ENCODE measurements around the gene MEX3A. TPM values are rescaled to one million over a fixed set of nuclear protein-coding genes. Genes with fewer than 3 reads are reported as not detected.
A peak's percentile ranks its signal among the peaks of the same experiment; 100 is the strongest.
"Not testable (repeated sequence)": the region's sequence is repeated elsewhere in the genome, so short reads cannot be mapped to it uniquely, and the experiment has no call there.

The MEX3A gene
- polyA plus RNA-seq, 2 donors: 0.36 to 0.59 TPM

- H3K36me3 ChIP-seq (ENCODE audit: control insufficient read depth in 2 of 2, insufficient read depth in 2 of 2, low read length in 1 of 2): peaks cover 2 to 21% of the 10 kb centered on the region in 2 donors
- peak overlapping the region; percentile 82 to 83 for H3K4me3 ChIP-seq (ENCODE audit: low read depth in 1 of 2, low read length in 2 of 2)
- H3K27me3 ChIP-seq (ENCODE audit: control insufficient read depth in 1 of 2, insufficient read depth in 2 of 2, low read length in 2 of 2): no peaks in the 10 kb centered on the region
- peak overlapping the region; percentile 74 to 84 for H3K27ac ChIP-seq (ENCODE audit: low read depth in 2 of 2, low read length in 1 of 2)
- H3K9me3 ChIP-seq (ENCODE audit: control insufficient read depth in 2 of 2, insufficient read depth in 1 of 2, low read depth in 1 of 2, low read length in 1 of 2): no peaks in the 10 kb centered on the region
- H3K4me1 ChIP-seq (ENCODE audit: control insufficient read depth in 2 of 2, insufficient read depth in 2 of 2, low read length in 1 of 2): peaks cover 0 to 3% of the 10 kb centered on the region in 2 donors
- 1 to 2% methylated on average over 36 to 62 of the region's 63 CpGs for WGBS, 2 donors
Measured at GRCh38 chr1:156052862-156053767, 29.1 kb downstream of the MEX3A start.

- peaks cover 2 to 19% of the 10 kb centered on the region in 2 donors for H3K36me3 ChIP-seq (ENCODE audit: control insufficient read depth in 2 of 2, insufficient read depth in 2 of 2, low read length in 1 of 2)
Measured at GRCh38 chr1:156051011-156051725, 31.1 kb downstream of the MEX3A start.

DNA sequence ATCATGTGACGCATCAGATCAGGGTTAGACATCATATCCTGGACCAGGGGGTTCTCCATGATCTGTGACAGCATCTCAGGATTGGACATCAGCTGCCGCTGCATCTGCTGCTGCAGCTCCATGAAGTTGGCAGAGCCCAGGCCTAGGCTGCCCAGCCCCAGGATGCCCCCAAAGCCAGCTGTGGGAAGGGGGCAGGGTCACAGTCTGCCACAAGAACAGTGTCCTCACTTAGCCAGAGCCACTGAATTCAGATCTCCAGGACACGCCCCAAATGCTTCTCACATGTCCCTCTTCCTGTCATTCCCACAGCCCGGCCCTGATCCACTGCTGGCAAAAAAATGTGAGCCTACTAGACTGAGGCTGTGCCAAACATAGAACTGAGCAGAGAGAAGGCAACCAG lies 31.9 kb downstream of the MEX3A start:
- peaks cover 2 to 19% of the 10 kb centered on the region in 2 donors for H3K36me3 ChIP-seq (ENCODE audit: control insufficient read depth in 2 of 2, insufficient read depth in 2 of 2, low read length in 1 of 2)
- WGBS, 2 donors: 81 to 84% methylated on average over 4 of the region's 4 CpGs
- H3K27me3 ChIP-seq (ENCODE audit: control insufficient read depth in 1 of 2, insufficient read depth in 2 of 2, low read length in 2 of 2): no peaks in the 10 kb centered on the region
- H3K4me1 ChIP-seq (ENCODE audit: control insufficient read depth in 2 of 2, insufficient read depth in 2 of 2, low read length in 1 of 2): peaks cover 0 to 2% of the 10 kb centered on the region in 2 donors
- H3K9me3 ChIP-seq (ENCODE audit: control insufficient read depth in 2 of 2, insufficient read depth in 1 of 2, low read depth in 1 of 2, low read length in 1 of 2): no peaks in the 10 kb centered on the region
- no peak overlapping the region for H3K4me3 ChIP-seq (ENCODE audit: low read depth in 1 of 2, low read length in 2 of 2)
- no peak overlapping the region for H3K27ac ChIP-seq (ENCODE audit: low read depth in 2 of 2, low read length in 1 of 2)

More at GRCh38 chr1:156051011-156051725, 31.1 kb downstream of the MEX3A start:
- H3K4me3 ChIP-seq (ENCODE audit: low read depth in 1 of 2, low read length in 2 of 2): no peak overlapping the region
- H3K27me3 ChIP-seq (ENCODE audit: control insufficient read depth in 1 of 2, insufficient read depth in 2 of 2, low read length in 2 of 2): no peaks in the 10 kb centered on the region
- no peaks in the 10 kb centered on the region for H3K9me3 ChIP-seq (ENCODE audit: control insufficient read depth in 2 of 2, insufficient read depth in 1 of 2, low read depth in 1 of 2, low read length in 1 of 2)
- WGBS, 2 donors: 90 to 91% methylated on average over 6 to 7 of the region's 7 CpGs
- peaks cover 0 to 3% of the 10 kb centered on the region in 2 donors for H3K4me1 ChIP-seq (ENCODE audit: control insufficient read depth in 2 of 2, insufficient read depth in 2 of 2, low read length in 1 of 2)
- H3K27ac ChIP-seq (ENCODE audit: low read depth in 2 of 2, low read length in 1 of 2): no peak overlapping the region

DNA sequence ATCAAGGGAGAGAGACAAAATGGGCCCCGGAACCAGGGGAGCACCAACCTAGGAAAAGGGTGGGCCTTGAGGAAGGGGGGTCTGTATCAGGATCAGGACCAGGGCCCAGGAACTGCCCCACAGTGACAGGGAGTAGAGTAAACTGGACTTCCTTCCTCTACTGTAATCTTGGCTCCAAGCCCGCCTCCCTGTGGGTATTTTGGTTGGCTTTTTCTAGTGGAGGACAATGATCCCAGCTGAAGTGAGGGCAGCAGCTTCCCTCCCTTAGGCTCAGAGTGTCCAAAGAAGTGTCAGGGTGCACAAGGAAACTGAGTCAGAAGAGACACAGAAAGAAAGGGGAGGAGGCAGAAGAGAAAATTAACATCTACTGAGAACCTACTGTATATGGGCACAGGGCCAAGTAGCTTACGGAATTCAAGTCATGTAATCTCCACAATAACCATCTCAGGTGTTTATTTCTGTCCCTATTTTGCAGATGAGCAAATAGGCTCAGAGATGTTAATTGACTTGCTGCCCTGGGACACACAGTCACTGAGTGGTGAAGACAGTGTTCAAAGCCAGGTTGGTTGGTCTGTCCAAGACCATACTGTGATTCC lies 33.5 kb downstream of the MEX3A start:
- WGBS, 2 donors: 87% methylated on average over 3 of the region's 3 CpGs
- Histone ChIP-seq H3K36me3 (ENCODE audit: control insufficient read depth in 2 of 2, insufficient read depth in 2 of 2, low read length in 1 of 2) (peaks cover 2 to 22% of the 10 kb centered on the region in 2 donors), H3K27me3 (ENCODE audit: control insufficient read depth in 1 of 2, insufficient read depth in 2 of 2, low read length in 2 of 2) (no peaks in the 10 kb centered on the region)

DNA sequence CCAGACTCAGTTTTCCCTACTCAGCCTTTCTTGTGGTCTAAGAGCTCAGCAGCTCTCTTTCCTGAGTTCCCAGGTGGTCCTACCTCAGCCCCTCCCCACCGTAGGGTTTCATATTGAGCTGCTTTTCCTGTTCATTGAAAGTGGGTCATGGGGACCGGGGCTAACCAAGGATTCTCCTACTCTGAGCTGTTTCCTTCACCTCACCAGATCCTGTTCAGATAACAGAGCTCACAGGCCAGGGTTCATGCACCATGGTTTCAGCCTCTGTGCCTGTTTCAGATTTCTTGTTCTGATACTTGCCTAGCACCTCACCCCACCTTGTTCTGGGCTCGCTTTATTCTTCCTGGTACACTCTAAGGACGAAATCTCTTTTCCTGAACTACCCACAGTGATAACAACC lies 37.2 kb downstream of the MEX3A start:
- Histone ChIP-seq H3K4me1 (ENCODE audit: control insufficient read depth in 2 of 2, insufficient read depth in 2 of 2, low read length in 1 of 2) (no peaks in the 10 kb centered on the region), H3K4me3 (ENCODE audit: low read depth in 1 of 2, low read length in 2 of 2) (no peak overlapping the region), H3K27ac (ENCODE audit: low read depth in 2 of 2, low read length in 1 of 2) (no peak overlapping the region), H3K27me3 (ENCODE audit: control insufficient read depth in 1 of 2, insufficient read depth in 2 of 2, low read length in 2 of 2) (no peaks in the 10 kb centered on the region), H3K9me3 (ENCODE audit: control insufficient read depth in 2 of 2, insufficient read depth in 1 of 2, low read depth in 1 of 2, low read length in 1 of 2) (no peaks in the 10 kb centered on the region), H3K36me3 (ENCODE audit: control insufficient read depth in 2 of 2, insufficient read depth in 2 of 2, low read length in 1 of 2) (peaks cover 11 to 32% of the 10 kb centered on the region in 2 donors)
- 87% methylated on average over 4 of the region's 4 CpGs for WGBS, 2 donors

More for the DNA sequence above, 33.5 kb downstream of the MEX3A start:
- H3K9me3 ChIP-seq (ENCODE audit: control insufficient read depth in 2 of 2, insufficient read depth in 1 of 2, low read depth in 1 of 2, low read length in 1 of 2): no peaks in the 10 kb centered on the region
- H3K4me3 ChIP-seq (ENCODE audit: low read depth in 1 of 2, low read length in 2 of 2): no peak overlapping the region
- H3K4me1 ChIP-seq (ENCODE audit: control insufficient read depth in 2 of 2, insufficient read depth in 2 of 2, low read length in 1 of 2): no peaks in the 10 kb centered on the region
- H3K27ac ChIP-seq (ENCODE audit: low read depth in 2 of 2, low read length in 1 of 2): no peak overlapping the region

- no peaks in the 10 kb centered on the region for H3K4me1 ChIP-seq (ENCODE audit: control insufficient read depth in 2 of 2, insufficient read depth in 2 of 2, low read length in 1 of 2)
- 90 to 93% methylated on average over 3 of the region's 3 CpGs for WGBS, 2 donors
Measured at GRCh38 chr1:156042828-156043227, 39.4 kb downstream of the MEX3A start.

DNA sequence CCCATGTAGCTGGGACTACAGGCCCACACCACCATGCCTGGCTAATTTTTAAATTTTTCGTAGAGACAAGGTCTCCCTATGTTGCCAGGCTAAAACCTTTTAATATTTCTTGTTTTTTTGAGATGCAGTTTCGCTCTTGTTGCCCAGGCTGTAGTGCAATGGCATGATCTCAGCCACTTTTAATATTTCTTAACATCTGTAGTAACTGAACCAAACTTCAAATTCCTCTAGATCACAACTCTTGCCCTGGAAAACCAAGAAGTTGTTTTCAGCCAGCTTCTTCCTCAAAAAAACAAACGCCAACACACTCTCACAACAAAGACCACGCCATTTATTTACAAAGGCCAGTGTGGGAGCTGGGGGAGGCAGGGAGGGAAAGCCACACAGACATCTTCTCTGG lies 47.3 kb downstream of the MEX3A start:
- H3K27ac ChIP-seq (ENCODE audit: low read depth in 2 of 2, low read length in 1 of 2); H3K9me3 ChIP-seq (ENCODE audit: control insufficient read depth in 2 of 2, insufficient read depth in 1 of 2, low read depth in 1 of 2, low read length in 1 of 2); H3K27me3 ChIP-seq (ENCODE audit: control insufficient read depth in 1 of 2, insufficient read depth in 2 of 2, low read length in 2 of 2); H3K4me3 ChIP-seq (ENCODE audit: low read depth in 1 of 2, low read length in 2 of 2); H3K36me3 ChIP-seq (ENCODE audit: control insufficient read depth in 2 of 2, insufficient read depth in 2 of 2, low read length in 1 of 2); H3K4me1 ChIP-seq (ENCODE audit: control insufficient read depth in 2 of 2, insufficient read depth in 2 of 2, low read length in 1 of 2): not testable (repeated sequence)
- WGBS, 2 donors: 89 to 91% methylated on average over 4 of the region's 4 CpGs

More at GRCh38 chr1:156042828-156043227, 39.4 kb downstream of the MEX3A start:
- Histone ChIP-seq H3K27me3 (ENCODE audit: control insufficient read depth in 1 of 2, insufficient read depth in 2 of 2, low read length in 2 of 2) (no peaks in the 10 kb centered on the region), H3K27ac (ENCODE audit: low read depth in 2 of 2, low read length in 1 of 2) (no peak overlapping the region), H3K36me3 (ENCODE audit: control insufficient read depth in 2 of 2, insufficient read depth in 2 of 2, low read length in 1 of 2) (peaks cover 12 to 20% of the 10 kb centered on the region in 2 donors), H3K4me3 (ENCODE audit: low read depth in 1 of 2, low read length in 2 of 2) (no peak overlapping the region), H3K9me3 (ENCODE audit: control insufficient read depth in 2 of 2, insufficient read depth in 1 of 2, low read depth in 1 of 2, low read length in 1 of 2) (no peaks in the 10 kb centered on the region)

DNA sequence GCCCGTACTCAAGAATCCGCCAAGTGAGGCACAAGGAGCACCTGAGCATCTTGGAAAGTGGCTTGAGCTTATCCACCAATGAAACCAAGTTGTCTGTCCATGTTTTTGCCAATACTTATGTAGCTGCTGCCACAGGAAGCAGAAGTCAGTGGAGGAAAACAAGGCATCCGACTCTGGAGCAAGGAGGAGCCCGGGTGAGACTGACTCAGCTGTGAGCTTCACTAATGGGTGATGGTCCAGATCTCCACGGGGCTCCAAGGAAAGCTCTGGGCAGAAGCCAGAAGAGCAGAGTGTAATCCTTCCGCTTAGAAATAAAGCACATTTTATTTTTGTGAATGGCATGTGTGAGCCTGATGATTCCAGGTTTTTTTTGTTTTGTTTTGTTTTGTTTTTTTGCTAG lies 49.3 kb downstream of the MEX3A start:
- Histone ChIP-seq H3K9me3 (ENCODE audit: control insufficient read depth in 2 of 2, insufficient read depth in 1 of 2, low read depth in 1 of 2, low read length in 1 of 2) (no peaks in the 10 kb centered on the region), H3K27me3 (ENCODE audit: control insufficient read depth in 1 of 2, insufficient read depth in 2 of 2, low read length in 2 of 2) (no peaks in the 10 kb centered on the region), H3K4me3 (ENCODE audit: low read depth in 1 of 2, low read length in 2 of 2) (no peak overlapping the region), H3K36me3 (ENCODE audit: control insufficient read depth in 2 of 2, insufficient read depth in 2 of 2, low read length in 1 of 2) (peaks cover 0 to 3% of the 10 kb centered on the region in 2 donors), H3K4me1 (ENCODE audit: control insufficient read depth in 2 of 2, insufficient read depth in 2 of 2, low read length in 1 of 2) (no peaks in the 10 kb centered on the region), H3K27ac (ENCODE audit: low read depth in 2 of 2, low read length in 1 of 2) (no peak overlapping the region)
- 53 to 63% methylated on average over 6 of the region's 6 CpGs for WGBS, 2 donors

DNA sequence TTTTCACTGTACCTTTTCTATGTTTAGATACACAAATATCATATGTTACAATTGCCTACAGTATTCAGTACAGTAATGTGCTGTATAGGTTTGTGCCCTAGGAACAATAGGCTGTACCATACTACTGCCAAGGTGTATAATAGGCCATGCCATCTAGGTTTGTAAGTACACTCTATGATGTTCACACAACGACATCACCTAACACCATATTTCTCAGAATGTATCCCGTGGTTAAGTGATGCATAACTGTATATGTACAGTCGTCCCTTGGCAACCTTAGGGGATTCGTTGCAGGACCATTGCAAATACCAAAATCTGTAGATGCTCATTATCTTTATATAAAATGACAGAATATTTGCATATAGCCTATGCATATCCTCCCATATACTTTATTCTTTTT lies 55.7 kb downstream of the MEX3A start:
- Histone ChIP-seq H3K9me3 (ENCODE audit: control insufficient read depth in 2 of 2, insufficient read depth in 1 of 2, low read depth in 1 of 2, low read length in 1 of 2) (no peaks in the 10 kb centered on the region), H3K27ac (ENCODE audit: low read depth in 2 of 2, low read length in 1 of 2) (no peak overlapping the region), H3K27me3 (ENCODE audit: control insufficient read depth in 1 of 2, insufficient read depth in 2 of 2, low read length in 2 of 2) (no peaks in the 10 kb centered on the region), H3K4me3 (ENCODE audit: low read depth in 1 of 2, low read length in 2 of 2) (no peak overlapping the region), H3K36me3 (ENCODE audit: control insufficient read depth in 2 of 2, insufficient read depth in 2 of 2, low read length in 1 of 2) (no peaks in the 10 kb centered on the region), H3K4me1 (ENCODE audit: control insufficient read depth in 2 of 2, insufficient read depth in 2 of 2, low read length in 1 of 2) (no peaks in the 10 kb centered on the region)
- 87% methylated on average over 4 of the region's 4 CpGs for WGBS, 2 donors

All from esophagus (tissue), 2 donors.